Measurements from ENCODE around the gene SPRY4.

DNA sequence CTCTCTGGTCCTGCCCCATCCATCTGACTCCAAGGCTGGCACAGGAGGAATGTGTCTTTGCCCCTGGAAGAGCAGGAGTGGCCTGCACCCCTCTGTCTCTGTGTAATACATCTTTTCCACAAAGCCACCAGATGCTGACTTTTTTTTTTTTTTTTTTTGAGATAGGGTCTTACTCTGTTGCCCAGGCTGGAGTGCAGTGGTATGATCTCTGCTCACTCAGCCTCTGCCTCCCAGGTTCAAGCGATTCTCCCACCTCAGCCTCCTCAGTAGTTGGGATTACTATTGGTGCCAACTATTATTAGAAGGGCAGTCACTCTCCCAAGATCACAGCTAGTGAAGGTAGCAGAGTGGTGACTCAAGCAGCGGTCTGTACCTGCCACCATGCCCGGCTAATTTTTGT lies 19.6 kb downstream of the SPRY4 start:
- TF ChIP-seq, protein P1, sequence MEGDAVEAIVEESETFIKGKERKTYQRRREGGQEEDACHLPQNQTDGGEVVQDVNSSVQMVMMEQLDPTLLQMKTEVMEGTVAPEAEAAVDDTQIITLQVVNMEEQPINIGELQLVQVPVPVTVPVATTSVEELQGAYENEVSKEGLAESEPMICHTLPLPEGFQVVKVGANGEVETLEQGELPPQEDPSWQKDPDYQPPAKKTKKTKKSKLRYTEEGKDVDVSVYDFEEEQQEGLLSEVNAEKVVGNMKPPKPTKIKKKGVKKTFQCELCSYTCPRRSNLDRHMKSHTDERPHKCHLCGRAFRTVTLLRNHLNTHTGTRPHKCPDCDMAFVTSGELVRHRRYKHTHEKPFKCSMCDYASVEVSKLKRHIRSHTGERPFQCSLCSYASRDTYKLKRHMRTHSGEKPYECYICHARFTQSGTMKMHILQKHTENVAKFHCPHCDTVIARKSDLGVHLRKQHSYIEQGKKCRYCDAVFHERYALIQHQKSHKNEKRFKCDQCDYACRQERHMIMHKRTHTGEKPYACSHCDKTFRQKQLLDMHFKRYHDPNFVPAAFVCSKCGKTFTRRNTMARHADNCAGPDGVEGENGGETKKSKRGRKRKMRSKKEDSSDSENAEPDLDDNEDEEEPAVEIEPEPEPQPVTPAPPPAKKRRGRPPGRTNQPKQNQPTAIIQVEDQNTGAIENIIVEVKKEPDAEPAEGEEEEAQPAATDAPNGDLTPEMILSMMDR (IDR thresholded peaks at IDR 0.05), result no peak
- TF ChIP-seq POLR2AphosphoS5 (IDR thresholded peaks at IDR 0.05), result no peak
